Measurements from ENCODE around the gene HNF1A. TPM values are rescaled to one million over a fixed set of nuclear protein-coding genes. Genes with fewer than 3 reads are reported as not detected.
A peak's percentile ranks its signal among the peaks of the same experiment; 100 is the strongest.

HNF1A gene
- total and polyA plus RNA-seq, 2 donors (not counting 3 experiments of a cell fraction or from before 2014, with no cell fraction given) = not detected

GRCh38 chr12:121005346-121005815 lies 27.0 kb downstream of the HNF1A start:
- H3K36me3 ChIP-seq (ENCODE audit: control insufficient read depth in 2 of 2, extremely low read depth in 1 of 2, insufficient read depth in 2 of 2, low read length in 2 of 2) = peaks cover 4 to 26% of the 10 kb centered on the region in 2 experiments

More at GRCh38 chr12:121005346-121005815, 27.0 kb downstream of the HNF1A start:
- Histone ChIP-seq H3K4me3 (replicated peaks in 1 of 3; ENCODE audit: insufficient read depth in 1 of 3, low read depth in 1 of 3, low read length in 3 of 3) (no peak overlapping the region), H3K9me3 (replicated peaks; ENCODE audit: control insufficient read depth, insufficient read depth, low read length) (no peaks in the 10 kb centered on the region), H3K79me2 (ENCODE audit: control insufficient read depth, insufficient read depth, low read length) (no peaks in the 10 kb centered on the region), H3K9ac (replicated peaks; ENCODE audit: extremely low read depth, insufficient read depth, low read length) (no peak overlapping the region), H3K4me2 (ENCODE audit: insufficient read depth, low read length) (no peak overlapping the region), H3K9me1 (replicated peaks; ENCODE audit: control insufficient read depth, extremely low read depth, insufficient read depth, low read length) (no peaks in the 10 kb centered on the region), H2AFZ (ENCODE audit: low read depth, low read length) (no peak overlapping the region), H4K20me1 (replicated peaks; ENCODE audit: control insufficient read depth, extremely low read depth, insufficient read depth, low read length) (no peaks in the 10 kb centered on the region), H3K4me1 (ENCODE audit: control insufficient read depth, extremely low read depth, insufficient read depth, low read length) (no peaks in the 10 kb centered on the region), H3K27ac (ENCODE audit: insufficient read depth, low read depth, low read length) (no peak overlapping the region), H3K27me3 (ENCODE audit: control insufficient read depth in 2 of 2, insufficient read depth in 2 of 2, low read length in 2 of 2) (no peaks in the 10 kb centered on the region)
- FAIRE-seq (peak; percentile 82), DNase-seq (ENCODE audit: low read depth, low spot score) (peak; percentile 61)
- TF ChIP-seq MYC (IDR thresholded peaks at IDR 0.05; ENCODE audit: low read depth, low read length) (no peak), CTCF (IDR thresholded peaks at IDR 0.05; ENCODE audit: extremely low read depth in 1 of 2, insufficient read depth in 1 of 2, low read depth in 1 of 2, low read length in 2 of 2) (peak; percentile 78 to 89)
- dilution Hi-C loops (cut with MboI; ENCODE audit: extremely low pct_ligation_motif_present, low sequenced_read_pairs) (no loop called here), intact Hi-C loops (cut with micrococcal nuclease) (loop anchor here (1.0 kb wide), 3 partner anchors 91 to 225 kb away; no protein-coding TSS in a partner anchor)
- ChIA-PET CTCF (interaction anchor here (0.9 to 2.5 kb wide), 13 partner anchors 8 to 358 kb away, joined by 3 to 19 read pairs (median 5); no protein-coding TSS in a partner anchor), POLR2A (no interaction called here)
- no TSS peak for BruUV-seq (replicated peaks)

All from endothelial cell of umbilical vein (primary cell).